ENCODE measurements around the gene MAN2A2. TPM values are rescaled to one million over a fixed set of nuclear protein-coding genes. Genes with fewer than 3 reads are reported as not detected.

MAN2A2 gene
- total and polyA plus RNA-seq, 2 of the 8 experiments (the other 6 are each of a cell fraction or from before 2014, with no cell fraction given), result 23.1 to 29.7 TPM

GRCh38 chr15:90884719-90885431 is 18.2 kb upstream of the MAN2A2 start (continued):
- TF ChIP-seq CHD7 (IDR thresholded peaks at IDR 0.05; ENCODE audit: insufficient replicate concordance, low read length), result no peak
- TF ChIP-seq POLR2A (IDR thresholded peaks at IDR 0.05; ENCODE audit: control extremely low read depth in 1 of 2, low read depth in 2 of 2, low read length in 2 of 2), result no peak
- TF ChIP-seq BCL11A (IDR thresholded peaks at IDR 0.05; ENCODE audit: low read depth in 2 of 2, low read length in 2 of 2), result no peak
- no peak for TF ChIP-seq CTCF (IDR thresholded peaks at IDR 0.05; ENCODE audit: control extremely low read depth in 1 of 3, insufficient read depth in 1 of 3, low read depth in 1 of 3, low read length in 3 of 3)
